H54 (cell line): ENCODE measurements around the gene TSGA10IP.

Experiments
- DNase-seq: peaks from one replicate; pipeline ENCODE4 v3.0.0; 2011; ENCODE audit warnings: low spot score, mixed read lengths; ENCODE audit not compliant: insufficient read length
- FAIRE-seq: peaks from 3 replicates; lab custom pipeline; 2011; peaks lifted over from hg19 to GRCh38; lab: Jason Lieb, UNC
- POLR2A ChIP-seq: IDR thresholded peaks from 2 replicates; pipeline ENCODE4 v1.6.1; 2011; ENCODE audit warnings: low read depth, mild to moderate bottlenecking, low read length

Gene TSGA10IP

DNA sequence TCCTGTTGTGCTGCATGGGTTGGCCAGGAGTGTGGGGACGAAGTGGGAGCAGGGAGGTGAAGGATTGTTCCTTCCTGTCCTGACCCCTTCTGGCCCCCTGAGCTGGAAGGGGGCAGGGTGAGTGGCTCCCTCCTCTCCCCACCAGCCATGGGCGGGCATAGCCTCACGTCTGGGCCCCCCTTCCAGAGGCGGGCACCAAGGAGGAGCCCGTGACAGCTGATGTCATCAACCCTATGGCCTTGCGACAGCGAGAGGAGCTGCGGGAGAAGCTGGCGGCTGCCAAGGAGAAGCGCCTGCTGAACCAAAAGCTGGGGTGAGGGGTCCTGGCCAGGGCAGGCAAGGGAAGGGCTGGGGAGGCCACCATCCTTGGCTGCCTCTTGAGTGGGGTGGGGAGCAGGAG, 19.6 kb downstream of the TSGA10IP start:
- TF ChIP-seq POLR2A, result no peak
- no peak for FAIRE-seq
- DNase-seq, result no peak

- DNase-seq (no peak), FAIRE-seq (no peak)
- no peak for TF ChIP-seq POLR2A
These were observed 20.9 kb downstream of the TSGA10IP start for GRCh38 chr11:65965986-65966762.

GRCh38 chr11:65967329-65967934, 22.2 kb downstream of the TSGA10IP start:
- no peak for DNase-seq
- FAIRE-seq, result no peak
- no peak for TF ChIP-seq POLR2A

GRCh38 chr11:65968600-65969482, 23.6 kb downstream of the TSGA10IP start:
- FAIRE-seq (no peak), DNase-seq (no peak)
- TF ChIP-seq POLR2A, result no peak

GRCh38 chr11:65972116-65972515, 26.8 kb downstream of the TSGA10IP start:
- FAIRE-seq (no peak), DNase-seq (no peak)
- TF ChIP-seq POLR2A, result no peak

- DNase-seq (peak; percentile 45), FAIRE-seq (no peak)
- no peak for TF ChIP-seq POLR2A
These were observed 28.3 kb downstream of the TSGA10IP start for GRCh38 chr11:65973439-65974110.

DNA sequence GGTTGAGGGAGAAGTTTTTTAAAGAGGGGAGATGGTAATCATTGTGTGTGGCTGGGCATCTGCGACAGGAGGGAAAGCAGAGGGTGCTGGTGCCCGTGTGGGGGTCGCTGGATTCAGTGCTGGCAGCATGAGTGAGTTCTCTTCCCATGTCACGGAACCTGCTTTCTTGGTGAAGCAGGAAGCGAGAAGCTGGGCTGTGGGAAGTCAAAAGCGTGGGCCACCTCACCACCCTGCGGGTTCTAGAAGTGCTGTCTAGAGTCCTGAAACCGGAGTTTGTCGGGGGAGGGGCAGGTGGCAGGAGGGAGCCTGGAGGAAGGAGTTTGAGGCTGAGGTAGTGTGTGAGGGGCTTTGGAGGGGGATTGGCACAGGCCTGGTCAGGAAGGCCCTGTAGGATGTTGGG, 30.5 kb downstream of the TSGA10IP start:
- DNase-seq (no peak), FAIRE-seq (no peak)
- TF ChIP-seq POLR2A, result no peak

- DNase-seq (no peak), FAIRE-seq (no peak)
- no peak for TF ChIP-seq POLR2A
These were observed 31.2 kb downstream of the TSGA10IP start for GRCh38 chr11:65976216-65977176.

DNA sequence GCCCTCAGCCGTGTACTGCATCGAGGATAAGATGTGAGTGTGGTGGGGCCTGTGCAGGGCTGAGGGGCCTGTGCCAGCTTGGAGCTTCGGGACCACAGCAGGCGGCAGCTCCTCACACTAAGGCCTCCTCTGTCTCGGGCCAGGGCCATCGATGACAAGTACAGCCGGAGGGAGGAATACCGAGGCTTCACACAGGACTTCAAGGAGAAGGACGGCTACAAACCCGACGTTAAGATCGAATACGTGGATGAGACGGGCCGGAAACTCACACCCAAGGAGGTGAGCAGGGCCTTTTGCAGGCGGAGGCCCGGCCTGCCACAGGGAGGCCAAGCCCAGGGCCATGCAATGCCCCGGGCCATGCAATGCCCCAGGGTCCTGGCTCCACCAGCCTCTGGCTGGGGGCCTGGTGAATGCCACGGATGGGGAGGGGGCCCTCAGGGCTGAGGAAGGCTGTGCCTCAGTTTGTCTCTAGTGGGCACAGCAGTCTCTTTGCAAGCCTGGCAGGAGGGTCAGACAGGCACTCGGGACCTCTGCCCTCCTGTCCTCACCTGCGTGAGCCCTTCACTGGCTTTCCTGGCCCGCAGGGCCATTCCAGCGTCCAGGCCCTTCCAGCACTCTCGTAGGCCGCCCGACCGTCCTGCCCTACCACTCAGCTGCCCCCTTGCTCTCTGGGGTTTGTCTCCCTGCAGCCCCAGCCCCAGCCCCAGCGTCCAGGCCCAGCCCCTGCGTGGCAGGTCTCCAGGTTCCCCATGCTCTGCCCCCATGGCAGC, 32.5 kb downstream of the TSGA10IP start:
- DNase-seq (no peak), FAIRE-seq (no peak)
- TF ChIP-seq POLR2A, result no peak

- FAIRE-seq (no peak), DNase-seq (no peak)
- no peak for TF ChIP-seq POLR2A
These were observed 33.3 kb downstream of the TSGA10IP start for GRCh38 chr11:65978391-65979238.

- no peak for DNase-seq
- no peak for TF ChIP-seq POLR2A
- FAIRE-seq, result no peak
These were observed 34.0 kb downstream of the TSGA10IP start for GRCh38 chr11:65979261-65979759.
